Transverse colon (tissue), 4 donors: ENCODE measurements around the gene GPC2. TPM values are rescaled to one million over a fixed set of nuclear protein-coding genes. Genes with fewer than 3 reads are reported as not detected.

Source experiments
- DNase-seq: peaks from one replicate; pipeline ENCODE4 v3.0.0-alpha.2; 2019
- H3K27ac ChIP-seq, 4 donors: fragments of 200-600 bp; sonication (generic); 2 replicates each; pipeline ENCODE4 v1.5.1; 2016 to 2018; ENCODE audit warnings: inconsistent platforms in 4 of 4
- H3K27me3 ChIP-seq: fragments of 200-600 bp; sonication (generic); 2 replicates; pipeline ENCODE4 v1.5.1; 2017; ENCODE audit warnings: inconsistent platforms
- H3K36me3 ChIP-seq, 4 donors: fragments of 200-600 bp; sonication (generic); 2 replicates each; pipeline ENCODE4 v1.5.1; 2017 to 2019; ENCODE audit warnings: inconsistent platforms in 4 of 4
- H3K4me1 ChIP-seq, 4 donors: fragments of 200-600 bp; sonication (generic); 2 replicates each; pipeline ENCODE4 v1.5.1; 2017 to 2020; ENCODE audit warnings: inconsistent platforms in 4 of 4
- H3K4me3 ChIP-seq, 4 donors: fragments of 200-600 bp; sonication (generic); 1 replicate in 1 of 4; 2 replicates in 3 of 4; pipeline versions ENCODE4 v1.5.1 to v1.6.1; 2017 to 2019; ENCODE audit warnings: inconsistent platforms in 4 of 4
- H3K9me3 ChIP-seq, 2 donors: fragments of 200-600 bp; sonication (generic); 2 replicates each; pipeline ENCODE4 v1.5.1; 2017 to 2019; ENCODE audit warnings: inconsistent platforms in 2 of 2
- CTCF ChIP-seq, 5 experiments: fragments of 200-600 bp in 3 of 5; fragments of 450-650 bp in 2 of 5; sonication (generic) in 3 of 5; IDR thresholded peaks; 1 replicate in 2 of 5; 2 replicates in 3 of 5; pipeline ENCODE4 v1.5.1; 2016 to 2017; ENCODE audit warnings: antibody characterized with exemption in 5 of 5, inconsistent platforms in 3 of 5, mild to moderate bottlenecking in 2 of 5, moderate library complexity in 1 of 5
- EP300 ChIP-seq: sonication (generic); formaldehyde crosslinking; IDR thresholded peaks from one replicate; pipeline ENCODE4 v1.6.1; 2017; ENCODE audit warnings: antibody characterized with exemption, low read depth
- POLR2A ChIP-seq: fragments of 450-650 bp; IDR thresholded peaks from one replicate; pipeline ENCODE4 v1.6.1; 2016; ENCODE audit warnings: antibody characterized with exemption, mild to moderate bottlenecking, moderate library complexity
- POLR2AphosphoS5 ChIP-seq, 3 donors: sonication (generic); formaldehyde crosslinking; IDR thresholded peaks; one replicate each; pipeline ENCODE4 v1.6.1; 2016; ENCODE audit warnings: antibody characterized with exemption in 3 of 3
- WGBS, 2 donors: methylation state at CpG; one replicate each; pipeline ENCODE4 v1.1.5; 2018; ENCODE audit warnings: low coverage in 1 of 2; 5-methylcytosine and 5-hydroxymethylcytosine counted together
- in situ Hi-C, 4 donors: fragments of 200-750 bp; cut with MboI; loops; one replicate each; pipeline versions ENCODE4 v1.15.0 to v1.15.1; 2017; ENCODE audit warnings: low sequenced_read_pairs in 3 of 4, low pct_ligation_motif_present in 1 of 4, low pct_unique_long_range_greater_than_20kb in 1 of 4
- intact Hi-C: fragments of 100-400 bp; cut with DNase I; formaldehyde crosslinking; loops from one replicate; pipeline ENCODE4 v1.15.1; 2023; ENCODE audit warnings: low total_unique reads
- total RNA-seq, 4 donors: library from RNA; depleted of rRNA; stranded (reverse); fragments of >200 nt; gene quantifications; one replicate each; pipeline ENCODE4 v1.1.0, GENCODE V29; 2016

Gene GPC2
- total RNA-seq, 4 donors from 2014 or later: 3.5 to 17.2 (median 12.5) TPM; not detected in 1

GRCh38 chr7:100126931-100127865 is 50.0 kb downstream of the GPC2 start, which contains the start of gene MBLAC1:
Gene MBLAC1, plus strand, starts transcription at chr7:100126967. Its CDS starts 429 bp downstream, at chr7:100127396.
- WGBS, 2 donors: 1% methylated on average over 63 of the region's 85 CpGs; no CpG with 5 or more reads in 1 of the 2 donors
- Histone ChIP-seq H3K27me3 (no peaks in the 10 kb centered on the region), H3K9me3 (no peaks in the 10 kb centered on the region), H3K27ac (peak within 1 kb of the TSS; percentile 95 to 97 (median 96)), H3K4me1 (peaks cover 6 to 54% (median 44%) of the 10 kb centered on the region in 4 donors), H3K36me3 (no peaks in the 10 kb centered on the region), H3K4me3 (peak within 1 kb of the TSS; percentile 60 to 90 (median 68))
- TF ChIP-seq POLR2A (peak; percentile 92), CTCF (IDR thresholded peaks at IDR 0.05) (no peak), POLR2AphosphoS5 (IDR thresholded peaks at IDR 0.05) (peak; percentile 41 to 92 (median 92))
- in situ Hi-C loops (no loop called here), intact Hi-C loops (loop anchor here (5.0 kb wide), 1 partner anchor 40 kb away; the partner anchor contains the start of gene COPS6)
- peak; percentile 94 for DNase-seq

GRCh38 chr7:100126239-100126930 is 50.8 kb downstream of the GPC2 start:
- 1 to 9% methylated on average over 11 to 29 of the region's 29 CpGs for WGBS, 2 donors
- Histone ChIP-seq H3K4me3 (peak overlapping the region; percentile 60 to 90 (median 68)), H3K4me1 (peaks cover 6 to 50% (median 43%) of the 10 kb centered on the region in 4 donors), H3K9me3 (no peaks in the 10 kb centered on the region), H3K27me3 (no peaks in the 10 kb centered on the region), H3K36me3 (no peaks in the 10 kb centered on the region), H3K27ac (peak overlapping the region; percentile 95 to 97 (median 96))
- intact Hi-C loops: loop anchor here (5.0 kb wide), 1 partner anchor 39 kb away; the partner anchor contains the start of gene COPS6
- DNase-seq: no peak
- in situ Hi-C loops: no loop called here
- no peak for TF ChIP-seq POLR2AphosphoS5 (IDR thresholded peaks at IDR 0.05)
- no peak for TF ChIP-seq POLR2A
- TF ChIP-seq EP300: no peak
- TF ChIP-seq CTCF (IDR thresholded peaks at IDR 0.05): peak in 1 of 5 experiments; percentile 30

- no peaks in the 10 kb centered on the region for H3K27me3 ChIP-seq
- H3K4me1 ChIP-seq: peaks cover 6 to 46% (median 42%) of the 10 kb centered on the region in 4 donors
- peak overlapping the region; percentile 95 to 97 (median 96) for H3K27ac ChIP-seq
- 40 to 62% methylated on average over 3 to 4 of the region's 4 CpGs for whole genome bisulfite sequencing, 2 donors
- peak; percentile 50 for DNase-seq
- in situ Hi-C loops: loop anchor here in 1 of 4 donors (5.0 kb wide), 1 partner anchor 83 kb away; no protein-coding TSS in a partner anchor
- intact Hi-C loops: loop anchor here (5.0 kb wide), 1 partner anchor 37 kb away; the partner anchor contains the start of gene COPS6
- peak in 1 of 3 donors; percentile 20 for TF ChIP-seq POLR2AphosphoS5 (IDR thresholded peaks at IDR 0.05)
- no peak for TF ChIP-seq POLR2A
- TF ChIP-seq EP300: no peak
- no peak for TF ChIP-seq CTCF (IDR thresholded peaks at IDR 0.05)
- H3K9me3 ChIP-seq: no peaks in the 10 kb centered on the region
- peak overlapping the region in 1 of 4 donors; percentile 73 for H3K4me3 ChIP-seq
- no peaks in the 10 kb centered on the region for H3K36me3 ChIP-seq
Observed at GRCh38 chr7:100124301-100125230, 52.6 kb downstream of the GPC2 start.
